ENCODE data around the gene ANKRD34C. TPM values are rescaled to one million over a fixed set of nuclear protein-coding genes. Genes with fewer than 3 reads are reported as not detected.
"Not testable (repeated sequence)": the region's sequence is repeated elsewhere in the genome, so short reads cannot be mapped to it uniquely, and the experiment has no call there.

ANKRD34C gene
- total and polyA plus RNA-seq, 2 of the 8 experiments (the other 6 are each of a cell fraction or from before 2014, with no cell fraction given) = 0.02 TPM; not detected in 1

GRCh38 chr15:79319973-79320372 lies 37.5 kb downstream of the ANKRD34C start:
- H4K5ac ChIP-seq (ENCODE audit: insufficient read length, low read depth, low read length); POLR2A ChIA-PET (ENCODE audit: partially characterized antibody); H4K20me1 ChIP-seq (replicated peaks in 1 of 2; ENCODE audit: control insufficient read depth in 1 of 2, insufficient read depth in 2 of 2, low read length in 2 of 2); H2BK15ac ChIP-seq (ENCODE audit: low read length); H3K18ac ChIP-seq (ENCODE audit: extremely low read depth, low read length); H3K4me3 ChIP-seq (ENCODE audit: extremely low read depth in 1 of 4, insufficient read depth in 2 of 4, low read depth in 3 of 4, low read length in 4 of 4); H3K27me3 ChIP-seq (replicated peaks in 1 of 4; ENCODE audit: control insufficient read depth in 3 of 4, extremely low read depth in 1 of 4, insufficient read depth in 3 of 4, low read length in 3 of 4); H3K4me2 ChIP-seq (ENCODE audit: insufficient read depth in 1 of 2, low read depth in 2 of 2, low read length in 2 of 2); H2BK12ac ChIP-seq (ENCODE audit: low read depth, low read length); H3K4me1 ChIP-seq (replicated peaks in 1 of 4; ENCODE audit: control insufficient read depth in 3 of 4, insufficient read depth in 4 of 4, low read length in 3 of 4); H2AK5ac ChIP-seq (ENCODE audit: low read depth, low read length); H2BK20ac ChIP-seq (ENCODE audit: low read length); H2AFZ ChIP-seq (ENCODE audit: low read length); H3K9ac ChIP-seq (replicated peaks in 1 of 4; ENCODE audit: extremely low read depth in 1 of 4, low read depth in 3 of 4, low read length in 3 of 4); H3K9me3 ChIP-seq (ENCODE audit: insufficient read depth in 2 of 2, low read depth in 1 of 2, low read length in 1 of 2); FAIRE-seq; H3K4ac ChIP-seq (replicated peaks; ENCODE audit: insufficient read length, low read depth, low read length); H4K91ac ChIP-seq (replicated peaks; ENCODE audit: insufficient read length, low read length); H3K23ac ChIP-seq (ENCODE audit: insufficient read length); H2BK120ac ChIP-seq (replicated peaks; ENCODE audit: low read depth, low read length); H4K8ac ChIP-seq (ENCODE audit: extremely low read depth, insufficient read depth, low read length); H3K27ac ChIP-seq (ENCODE audit: low read depth, low read length); H3K23me2 ChIP-seq (ENCODE audit: low read depth, low read length); H2BK5ac ChIP-seq (ENCODE audit: low read depth, low read length); H3K56ac ChIP-seq (replicated peaks; ENCODE audit: insufficient read length, low read depth, low read length); H3K79me2 ChIP-seq (ENCODE audit: control insufficient read depth in 1 of 2, insufficient read depth in 2 of 2, low read length in 2 of 2); H3K14ac ChIP-seq (ENCODE audit: insufficient read length); H3K79me1 ChIP-seq (ENCODE audit: low read depth, low read length): not testable (repeated sequence)
- 76% methylated on average over 9 of the region's 9 CpGs; no CpG with 5 or more reads in 1 of the 2 experiments for WGBS, 2 experiments (ENCODE audit: extremely low coverage in 1 of 2, insufficient coverage in 1 of 2, insufficient read length in 1 of 2, insufficient replicate concordance in 2 of 2, low coverage in 1 of 2, low lambda C conversion rate in 2 of 2, missing lambda C conversion rate in 1 of 2)
- CTCF ChIA-PET (ENCODE audit: partially characterized antibody) = interaction anchor here (1.1 to 3.0 kb wide), 3 partner anchors 20 to 135 kb away, joined by 3 to 8 read pairs (median 4); no protein-coding TSS in a partner anchor
- peaks cover 9 to 62% (median 45%) of the 10 kb centered on the region in 4 experiments for H3K36me3 ChIP-seq (ENCODE audit: control insufficient read depth in 2 of 4, insufficient read depth in 4 of 4, low read length in 3 of 4)
- peak; percentile 16 to 42; a peak in 3 of 4 replicates for TF ChIP-seq RAD21 (IDR thresholded peaks at IDR 0.05 in 1 of 2, conservative IDR thresholded peaks at IDR 0.05 in 1 of 2; ENCODE audit: low read depth in 2 of 2, low read length in 2 of 2)
- TF ChIP-seq CTCF (IDR thresholded peaks at IDR 0.05; ENCODE audit: control extremely low read depth in 1 of 3, insufficient read depth in 1 of 3, low read depth in 1 of 3, low read length in 3 of 3) = peak in 2 of 3 experiments; percentile 19 to 23; a peak in 2 of 4 replicates
- DNase-seq (ENCODE audit: low read depth in 1 of 2, low spot score in 2 of 2) = peak in 1 of 2 experiments; percentile 49
